ENCODE data around the gene ADGRD1.

Gene ADGRD1

GRCh38 chr12:131026754-131027153, 73.0 kb downstream of the ADGRD1 start:
- no peak for DNase-seq

DNA sequence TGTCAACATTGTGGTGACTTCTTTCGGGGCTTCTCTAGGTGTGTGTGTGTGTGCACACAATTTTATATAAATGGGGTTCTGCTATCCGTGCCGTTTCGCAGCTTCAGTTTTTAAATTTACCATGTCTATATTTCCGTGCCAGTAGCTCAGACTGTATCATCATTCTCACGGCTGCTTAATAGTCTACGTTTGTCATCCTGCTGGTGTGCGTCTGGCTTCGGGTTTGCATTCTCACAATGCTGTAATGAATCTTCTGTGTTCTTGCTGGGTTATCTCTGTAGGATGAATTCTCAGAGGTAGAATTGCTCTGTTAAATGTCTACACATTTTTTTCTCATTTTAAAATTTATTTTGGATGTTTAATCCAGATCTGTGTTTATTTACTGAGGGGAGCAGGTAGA, 73.6 kb downstream of the ADGRD1 start:
- no peak for DNase-seq

- DNase-seq = no peak
Measured at GRCh38 chr12:131027876-131028586, 74.3 kb downstream of the ADGRD1 start.

- DNase-seq = no peak
Measured at GRCh38 chr12:131028587-131029338, 75.1 kb downstream of the ADGRD1 start.

DNA sequence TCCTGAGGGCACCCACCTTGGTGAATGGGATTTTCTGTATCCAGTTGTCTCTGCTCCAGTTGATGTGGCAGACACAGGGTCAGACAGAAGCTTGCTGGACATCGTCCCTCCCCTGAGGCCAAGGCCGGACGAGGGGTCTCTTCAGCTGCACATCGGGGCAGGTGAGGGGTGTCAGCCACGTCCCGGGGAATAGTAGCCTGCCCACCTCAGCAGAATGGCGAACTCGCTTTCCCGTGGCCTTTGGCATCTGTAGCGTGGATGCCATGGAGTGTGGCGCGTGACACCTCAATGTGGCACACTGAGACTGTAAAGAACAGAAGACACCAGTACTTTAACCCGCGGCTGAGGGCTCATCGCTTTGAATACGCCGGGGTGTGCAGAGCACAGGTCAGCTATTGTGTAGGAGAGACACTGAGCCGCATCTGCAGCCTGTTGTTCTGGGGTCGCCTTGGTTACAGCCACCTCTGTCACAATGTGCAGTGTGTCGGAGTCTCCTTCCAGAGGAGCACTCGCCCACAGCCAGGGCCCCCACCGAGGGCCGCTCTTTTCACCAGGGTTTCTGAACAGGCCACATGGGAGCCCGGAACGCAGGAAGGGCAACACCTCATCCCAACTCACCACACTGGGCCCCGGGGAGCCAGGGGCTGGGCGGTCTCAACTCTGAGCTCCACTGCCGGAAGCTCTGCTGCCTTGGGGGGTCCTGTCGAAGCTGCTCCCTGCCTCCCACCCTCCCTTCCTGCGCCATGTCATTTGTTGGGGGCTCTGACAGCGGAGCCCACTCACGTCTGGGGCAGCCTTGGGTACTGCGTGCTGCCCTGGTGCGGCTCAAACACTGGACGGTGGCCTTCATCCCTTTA, 77.0 kb downstream of the ADGRD1 start:
- DNase-seq = no peak

DNA sequence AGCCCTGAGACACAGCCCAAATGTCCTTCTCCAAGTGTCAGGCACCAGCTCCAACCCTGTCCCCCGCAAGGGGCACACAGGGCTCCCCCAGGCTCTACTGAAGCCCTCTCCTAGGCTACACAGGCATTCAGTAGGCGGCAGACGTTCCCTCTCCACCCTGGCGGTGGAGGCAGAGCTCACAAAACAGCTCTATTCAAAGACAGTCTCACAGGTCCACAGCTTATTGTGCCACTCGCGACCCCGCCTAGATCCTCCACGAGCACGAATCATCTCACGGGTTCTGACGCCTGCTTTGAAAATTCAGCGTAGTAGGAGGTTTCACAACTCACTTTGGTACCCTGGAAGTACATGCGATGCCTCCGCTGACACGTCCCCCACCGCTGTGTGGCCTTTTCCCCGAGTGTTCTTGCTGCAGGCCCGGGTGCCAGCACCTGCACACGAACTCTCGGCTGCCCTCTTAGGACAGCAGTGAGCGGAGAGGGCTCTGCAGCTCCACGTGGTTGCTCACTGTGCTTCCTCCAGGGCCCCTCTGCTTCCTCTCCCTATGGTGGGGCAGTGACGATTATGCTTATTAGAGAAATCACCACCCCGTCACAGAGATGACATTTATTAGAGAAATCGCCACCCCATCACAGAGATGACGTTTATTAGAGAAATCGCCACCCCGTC, 78.5 kb downstream of the ADGRD1 start:
- no peak for DNase-seq

DNA sequence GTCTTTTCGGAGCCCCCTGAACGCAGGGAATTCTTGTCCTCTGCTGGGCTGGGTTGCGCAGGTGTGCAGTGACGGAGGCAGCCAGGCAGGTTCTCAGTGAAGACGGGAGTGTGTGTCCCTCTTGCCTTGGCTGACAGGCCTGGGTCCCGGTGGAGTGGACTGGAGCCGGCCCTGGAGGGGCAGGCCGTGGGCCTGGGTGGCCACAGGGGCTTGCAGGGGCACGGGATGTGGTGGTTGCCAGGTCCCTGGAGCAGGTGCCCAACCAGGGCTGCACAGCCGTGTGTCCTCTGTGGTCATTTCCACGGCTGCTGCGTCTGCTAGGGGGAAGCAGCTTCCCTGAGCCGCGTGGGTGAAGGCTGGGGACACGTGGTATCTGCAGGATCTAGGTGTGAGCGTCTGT, 79.8 kb downstream of the ADGRD1 start:
- DNase-seq = no peak

- no peak for DNase-seq
Measured at GRCh38 chr12:131033886-131034482, 80.3 kb downstream of the ADGRD1 start.

DNA sequence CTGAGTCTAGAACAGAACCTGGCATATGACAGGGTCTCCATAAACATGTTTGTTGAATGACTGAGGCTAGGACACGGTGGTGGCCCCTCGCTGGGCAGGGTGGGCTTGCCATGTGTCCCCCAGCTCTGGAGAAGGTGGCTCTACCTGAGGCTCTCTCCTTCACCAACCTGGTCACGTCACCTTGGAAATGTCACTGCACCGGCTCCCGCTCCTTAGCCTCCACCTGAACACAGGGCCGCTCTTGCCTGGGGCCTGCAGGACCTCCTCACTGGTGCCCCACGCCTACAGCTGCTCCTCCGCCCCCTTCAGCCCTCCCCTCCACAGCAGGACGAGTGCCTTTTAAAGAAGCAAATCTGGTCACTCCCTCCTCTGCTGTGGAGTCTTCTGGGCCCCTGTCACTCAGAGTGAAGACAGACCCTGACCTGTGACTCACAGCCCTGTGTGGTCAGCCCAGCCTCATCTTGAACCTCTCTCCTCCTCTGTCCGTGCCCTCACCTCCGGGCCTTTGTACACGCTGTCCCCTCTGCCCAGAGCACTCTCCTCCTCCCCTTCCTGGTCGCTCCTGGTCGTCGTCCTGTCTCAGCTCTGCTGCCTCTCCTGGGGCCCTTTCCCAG, 81.0 kb downstream of the ADGRD1 start:
- DNase-seq = no peak

GRCh38 chr12:131035245-131035681, 81.6 kb downstream of the ADGRD1 start:
- DNase-seq = no peak

DNA sequence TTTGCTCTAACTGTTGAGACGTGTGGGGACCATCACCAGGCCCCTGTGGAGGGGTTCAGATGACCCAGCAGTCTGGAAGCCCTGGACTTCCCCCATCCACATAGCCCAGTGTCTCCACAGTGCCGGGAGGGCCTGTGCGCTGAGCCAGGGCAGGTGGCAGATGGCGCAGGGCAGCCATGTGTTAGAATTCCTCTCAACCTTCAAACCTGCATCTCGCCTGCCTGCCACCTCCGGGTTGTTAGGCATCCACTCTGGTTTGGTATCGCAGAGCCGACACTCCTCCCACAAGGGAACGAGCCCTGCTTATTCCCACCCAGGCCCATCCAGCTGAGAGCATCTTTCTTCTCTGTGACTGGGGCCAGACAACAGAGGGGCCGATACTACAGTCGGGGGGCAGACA, 84.5 kb downstream of the ADGRD1 start:
- DNase-seq = no peak

- DNase-seq = no peak
Measured at GRCh38 chr12:131038961-131039950, 85.5 kb downstream of the ADGRD1 start.

DNA sequence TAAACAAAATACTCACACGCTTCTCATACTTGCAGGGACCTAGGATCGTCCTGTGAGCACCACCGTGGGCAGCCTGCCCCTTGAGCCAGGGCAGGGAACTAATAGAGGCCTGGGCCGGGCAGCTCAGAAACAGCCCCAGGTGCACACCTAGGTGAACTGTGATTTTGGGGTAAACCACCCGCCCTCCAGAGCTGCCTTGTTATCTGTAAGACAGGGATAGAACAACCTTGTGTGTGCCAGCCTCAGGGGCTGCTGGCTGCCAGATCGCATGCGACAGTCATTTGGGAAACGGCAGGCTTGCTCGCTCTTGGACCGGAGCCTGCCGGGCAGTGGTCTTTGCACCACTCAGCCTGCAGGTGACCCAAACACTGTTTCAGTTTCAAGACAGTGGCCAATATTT, 86.8 kb downstream of the ADGRD1 start:
- no peak for DNase-seq

DNA sequence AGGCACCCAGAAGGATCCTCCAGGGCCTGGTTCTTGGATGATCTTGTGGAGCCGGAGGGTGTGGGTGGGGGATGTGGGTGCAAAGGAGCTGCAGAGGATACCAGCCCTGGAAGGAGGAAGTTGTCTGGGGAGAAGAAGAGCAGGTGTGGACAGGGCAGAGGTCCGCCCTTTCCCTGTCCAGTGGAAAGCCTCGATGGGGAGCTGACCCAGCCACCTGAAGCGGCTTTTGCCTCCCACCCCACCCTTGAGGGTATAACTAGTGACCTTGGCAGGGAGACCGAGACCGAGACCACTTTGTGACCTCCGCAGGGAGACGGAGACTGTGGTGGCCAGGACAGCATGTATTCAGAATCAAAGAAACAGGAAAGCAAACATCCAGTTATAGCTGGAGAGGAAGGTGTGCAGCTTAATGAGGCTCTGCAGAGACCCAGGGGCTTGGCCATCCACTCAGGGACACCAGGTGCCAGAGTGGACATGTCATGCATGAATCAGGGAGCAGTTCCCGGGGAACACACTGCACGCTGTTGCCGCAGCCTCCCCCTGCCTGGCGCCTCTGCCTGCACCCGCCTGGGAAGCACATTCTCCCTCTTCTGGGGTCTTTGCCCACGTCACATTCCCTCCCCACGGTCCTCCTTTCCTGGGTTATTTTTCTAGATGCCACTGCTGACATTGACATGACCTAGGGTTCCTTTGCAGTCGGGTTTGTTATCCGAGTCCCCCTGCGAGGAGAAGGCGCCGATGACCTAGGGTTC, 87.7 kb downstream of the ADGRD1 start:
- no peak for DNase-seq

DNA sequence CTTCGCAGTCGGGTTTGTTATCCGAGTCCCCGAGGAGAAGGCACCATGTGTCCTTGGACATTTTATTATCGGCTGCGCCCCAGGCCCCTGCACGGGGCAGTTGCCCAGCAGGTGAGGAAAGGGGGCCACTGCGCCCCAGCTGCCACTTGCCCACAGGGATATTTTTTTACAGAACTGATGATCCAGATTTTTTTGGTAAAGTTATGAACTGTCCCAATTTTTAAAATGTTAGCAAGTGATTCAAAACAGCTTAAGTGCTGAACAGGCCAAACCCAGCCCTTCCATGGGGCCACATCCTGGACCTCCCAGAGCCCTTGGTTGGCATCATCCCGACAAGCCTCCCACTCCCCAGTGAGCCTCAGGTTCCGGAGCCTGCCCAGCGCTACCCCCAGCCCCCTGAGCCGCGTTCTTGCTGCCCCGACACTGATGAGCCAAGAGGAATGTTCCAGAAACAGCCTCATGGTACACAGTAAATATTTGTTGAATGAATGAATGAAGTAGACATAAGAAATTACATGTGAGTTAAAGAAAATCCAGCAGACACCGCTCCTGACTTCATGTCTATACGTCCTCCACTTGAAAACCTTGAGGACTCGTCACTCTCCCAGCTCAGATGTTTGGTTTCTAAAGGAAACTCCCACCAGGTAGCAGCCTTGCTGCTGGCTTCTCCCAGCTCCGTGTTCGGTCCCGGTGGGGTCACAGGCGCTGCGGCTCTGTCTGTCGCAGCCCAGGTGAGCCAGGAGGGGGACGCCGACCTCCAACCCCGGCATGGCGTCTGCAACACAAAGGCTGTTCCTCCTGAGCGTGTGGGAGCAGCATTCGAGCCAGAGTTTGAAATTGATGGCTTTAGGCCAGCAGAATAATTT, 88.5 kb downstream of the ADGRD1 start:
- no peak for DNase-seq

DNA sequence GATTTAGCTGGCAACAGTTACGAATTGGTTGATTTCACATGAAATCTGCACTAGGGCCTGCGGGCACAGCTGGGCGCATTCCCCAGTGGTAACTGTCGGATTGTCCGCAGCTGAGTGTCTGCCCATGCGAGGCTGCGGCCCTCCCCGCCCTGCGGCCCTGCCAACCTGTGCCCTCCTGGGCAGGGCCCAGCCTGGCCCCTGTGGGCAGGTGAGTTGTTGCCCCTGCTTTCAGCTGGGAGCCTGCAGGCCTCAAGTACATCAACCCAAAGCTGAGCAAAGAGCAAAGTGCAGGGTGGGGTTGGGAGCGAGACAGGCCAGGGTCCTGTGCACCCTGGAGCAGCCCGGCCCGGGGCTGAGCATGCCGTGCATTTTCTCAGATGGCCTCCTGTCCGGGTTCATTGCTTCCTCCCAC, 89.1 kb downstream of the ADGRD1 start:
- no peak for DNase-seq

DNA sequence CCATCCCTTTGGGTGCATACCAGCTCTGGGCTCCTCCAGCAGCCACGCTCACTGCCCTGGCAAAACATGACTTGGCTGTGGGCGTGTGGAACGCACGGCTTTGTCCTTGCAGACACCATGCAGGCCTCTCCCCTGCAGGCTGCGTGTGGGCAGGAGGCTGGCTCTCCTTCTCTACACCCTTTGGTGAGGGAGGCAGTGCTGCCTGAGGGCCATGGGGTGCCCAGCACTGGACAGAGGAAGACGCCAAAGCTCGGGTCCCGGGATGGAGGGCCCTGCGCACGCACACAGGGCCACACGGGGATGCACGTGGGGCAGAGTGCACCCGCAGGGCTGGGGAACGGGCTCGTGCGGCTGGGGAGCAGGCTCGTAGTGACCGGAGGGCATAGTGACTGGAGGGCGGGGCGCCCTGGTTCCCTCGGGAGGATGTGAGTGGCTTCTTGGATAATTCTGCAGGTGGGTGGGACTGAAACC, 89.7 kb downstream of the ADGRD1 start:
- no peak for DNase-seq

GRCh38 chr12:131044136-131044535, 90.4 kb downstream of the ADGRD1 start:
- no peak for DNase-seq

All from stimulated activated CD4-positive, alpha-beta T cell treated with anti-CD3 and anti-CD28 coated beads, Interleukin-4, amount 100 ng/mL, for 24 hours (primary cell).